A549 treated with CpdA at 1 μM for 4 hours (cell line): Measurements from ENCODE around the gene ELAVL3. TPM values are rescaled to one million over a fixed set of nuclear protein-coding genes. Genes with fewer than 3 reads are reported as not detected.

Source experiments
- total RNA-seq: library from RNA; stranded (reverse); fragments of 200-300 nt; extraction: Qiagen RNA extraction; gene quantifications from 5 replicates; pipeline ENCODE4 v1.2.3, GENCODE V29; 2022; ENCODE audit warnings: low read depth

ELAVL3 gene
- 0.07 to 0.19 TPM (median 0.13 TPM) in 4 of 5 replicates, not detected in the other for total RNA-seq

GRCh38 chr19:11480715-11481533 lies at the start of gene ELAVL3:
TSS of gene ELAVL3 (minus strand) at chr19:11481046. CDS start at chr19:11480608, 438 bp downstream.

GRCh38 chr19:11528551-11529341 lies 47.9 kb upstream of the ELAVL3 start, which contains the start of gene ECSIT:
TSS of gene ECSIT (minus strand) at chr19:11529134. CDS start at chr19:11519170, 9,964 bp downstream.

GRCh38 chr19:11505504-11506100 lies 24.8 kb upstream of the ELAVL3 start, which contains the start of gene ZNF653:
TSS of gene ZNF653 (minus strand) at chr19:11505839. CDS start at chr19:11505786, 53 bp downstream.

GRCh38 chr19:11435057-11435832 lies 45.6 kb downstream of the ELAVL3 start, which contains the start of the genes ODAD3 and PRKCSH:
TSS of gene ODAD3 (minus strand) at chr19:11435121. CDS start at chr19:11435016, 105 bp downstream.
TSS of gene PRKCSH (plus strand) at chr19:11435635. CDS start at chr19:11436118, 483 bp downstream.

GRCh38 chr19:11418549-11419506 lies 62.0 kb downstream of the ELAVL3 start, which contains the start of gene RGL3:
TSS of gene RGL3 (minus strand) at chr19:11419314. CDS start at chr19:11419278, 36 bp downstream.

Other genes with a start within 250 kb of the ELAVL3 start
- not detected in 5 replicates for gene ANGPTL8, start 241.4 kb downstream of the ELAVL3 start, total RNA-seq
- 7.9 to 10.9 TPM (median 8.3 TPM) in 5 replicates for gene DOCK6, start 218.5 kb downstream of the ELAVL3 start, total RNA-seq
- not detected in 5 replicates for gene TSPAN16, start 184.9 kb downstream of the ELAVL3 start, total RNA-seq
- 2.4 to 3.5 TPM (median 3.0 TPM) in 5 replicates for gene RAB3D, start 141.4 kb downstream of the ELAVL3 start, total RNA-seq
- 93.6 to 128 TPM (median 112 TPM) in 5 replicates for gene TMEM205, start 134.8 kb downstream of the ELAVL3 start, total RNA-seq
- 4.3 to 5.6 TPM (median 5.5 TPM) in 5 replicates for gene CCDC159, start 134.5 kb downstream of the ELAVL3 start, total RNA-seq
- 6.8 to 10.4 TPM (median 10.3 TPM) in 5 replicates for gene PLPPR2, start 125.6 kb downstream of the ELAVL3 start, total RNA-seq
- gene SWSAP1, start 106.4 kb downstream of the ELAVL3 start, total RNA-seq, result 1.3 to 2.7 TPM (median 2.3 TPM) in 5 replicates
- 3.5 to 5.7 TPM (median 5.1 TPM) in 5 replicates for gene EPOR, start 96.7 kb downstream of the ELAVL3 start, total RNA-seq
- 1.3 to 2.4 TPM (median 1.8 TPM) in 5 replicates for gene RGL3, start 61.7 kb downstream of the ELAVL3 start, total RNA-seq
- gene ODAD3, start 45.9 kb downstream of the ELAVL3 start, total RNA-seq, result 0.87 to 1.4 TPM (median 1.1 TPM) in 5 replicates
- 251 to 271 TPM (median 263 TPM) in 5 replicates for gene PRKCSH, start 45.4 kb downstream of the ELAVL3 start, total RNA-seq
- gene ZNF653, start 24.8 kb upstream of the ELAVL3 start, total RNA-seq, result 4.1 to 5.9 TPM (median 5.4 TPM) in 5 replicates
- gene ECSIT, start 48.1 kb upstream of the ELAVL3 start, total RNA-seq, result 30.6 to 37.0 TPM (median 32.2 TPM) in 5 replicates
- gene CNN1, start 57.8 kb upstream of the ELAVL3 start, total RNA-seq, result 0.23 to 0.60 TPM (median 0.53 TPM) in 5 replicates
- 91.9 to 124 TPM (median 109 TPM) in 5 replicates for gene ELOF1, start 78.2 kb upstream of the ELAVL3 start, total RNA-seq
- 0.10 to 0.33 TPM (median 0.24 TPM) in 4 of 5 replicates, not detected in the other for gene ACP5, start 96.6 kb upstream of the ELAVL3 start, total RNA-seq
- 3.4 to 5.3 TPM (median 4.0 TPM) in 5 replicates for gene ZNF627, start 116.4 kb upstream of the ELAVL3 start, total RNA-seq